GM12892 (cell line): ENCODE measurements around the gene PLEKHA8.

ENCODE experiments used
- POLR2A ChIP-seq: IDR thresholded peaks from 2 replicates; pipeline ENCODE4 v1.6.1; 2011; ENCODE audit warnings: low read depth, low read length, control low read depth
- POLR2AphosphoS5 ChIP-seq: IDR thresholded peaks from 2 replicates; pipeline ENCODE4 v1.6.1; 2011; ENCODE audit warnings: low read depth, low read length, control low read depth

GRCh38 chr7:30001998-30002397, 26.2 kb upstream of the PLEKHA8 start:
- TF ChIP-seq POLR2AphosphoS5 (no peak), POLR2A (no peak)
